Embryonic facial prominence (tissue), 1 donor: Measurements from ENCODE around the gene BDKRB1.
"Not testable (repeated sequence)": the region's sequence is repeated elsewhere in the genome, so short reads cannot be mapped to it uniquely, and the experiment has no call there.

Experiments
- DNase-seq: peaks from one replicate; pipeline ENCODE4 v3.0.0-alpha.2; 2016; ENCODE audit errors: extremely low spot score

Gene BDKRB1

DNA sequence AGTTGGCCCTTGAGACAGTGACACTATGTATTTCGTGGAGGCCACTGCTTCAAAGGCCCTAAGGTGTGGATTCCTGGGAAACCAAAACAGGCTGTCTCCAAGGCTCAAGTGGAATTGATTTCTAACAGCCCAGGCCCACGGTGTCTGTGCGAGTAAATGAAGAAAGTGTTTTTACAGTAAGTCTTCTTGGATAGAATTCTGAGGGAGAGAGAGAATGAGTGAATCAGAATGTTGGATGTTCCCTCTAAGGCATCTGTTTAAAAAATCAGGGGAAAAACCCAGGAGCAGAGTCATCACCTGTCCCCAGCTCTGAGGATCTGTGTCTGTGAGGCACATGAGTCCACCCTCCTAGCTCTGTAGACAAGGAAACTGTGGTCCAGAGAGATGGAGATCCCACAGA, 22.3 kb upstream of the BDKRB1 start:
- DNase-seq: no peak

DNA sequence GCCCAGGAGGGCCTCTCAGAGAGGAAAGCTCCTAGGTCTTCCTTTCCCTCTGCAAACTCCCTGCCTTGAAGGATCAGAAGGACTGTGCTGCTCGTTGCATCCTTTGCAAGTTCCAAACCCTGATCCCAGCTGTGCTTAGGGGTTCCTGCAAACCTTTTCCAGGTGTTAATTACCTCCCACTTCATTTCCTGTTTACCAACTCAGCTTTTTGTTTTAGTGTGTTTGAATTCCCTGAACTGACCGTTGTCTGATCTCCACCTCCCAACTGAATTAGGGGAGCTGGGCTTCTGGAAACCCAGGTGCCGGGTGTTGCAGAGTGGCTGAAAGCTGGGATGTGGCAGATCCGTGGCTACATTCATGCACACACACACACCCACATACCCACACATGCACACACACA, 20.6 kb upstream of the BDKRB1 start:
- no peak for DNase-seq

DNA sequence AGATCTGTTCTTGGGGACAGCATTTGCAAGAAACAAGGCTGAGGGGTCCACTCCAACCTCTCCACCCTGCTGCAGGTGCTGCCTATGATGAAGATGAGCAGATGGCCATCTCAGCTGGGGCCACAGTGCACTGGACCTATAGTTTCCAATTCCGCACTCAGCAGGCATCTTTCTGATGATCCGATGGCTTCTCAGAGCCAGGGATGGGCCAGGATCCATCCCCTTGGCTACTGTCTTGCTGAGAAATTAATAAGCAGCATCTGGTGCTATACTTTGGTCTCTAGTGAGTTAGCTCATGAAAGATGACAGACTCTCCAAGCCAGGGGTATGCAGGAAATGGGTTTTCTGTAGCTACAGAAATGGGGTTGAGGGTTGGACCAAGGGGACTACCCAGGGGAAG, 18.4 kb upstream of the BDKRB1 start:
- no peak for DNase-seq

DNA sequence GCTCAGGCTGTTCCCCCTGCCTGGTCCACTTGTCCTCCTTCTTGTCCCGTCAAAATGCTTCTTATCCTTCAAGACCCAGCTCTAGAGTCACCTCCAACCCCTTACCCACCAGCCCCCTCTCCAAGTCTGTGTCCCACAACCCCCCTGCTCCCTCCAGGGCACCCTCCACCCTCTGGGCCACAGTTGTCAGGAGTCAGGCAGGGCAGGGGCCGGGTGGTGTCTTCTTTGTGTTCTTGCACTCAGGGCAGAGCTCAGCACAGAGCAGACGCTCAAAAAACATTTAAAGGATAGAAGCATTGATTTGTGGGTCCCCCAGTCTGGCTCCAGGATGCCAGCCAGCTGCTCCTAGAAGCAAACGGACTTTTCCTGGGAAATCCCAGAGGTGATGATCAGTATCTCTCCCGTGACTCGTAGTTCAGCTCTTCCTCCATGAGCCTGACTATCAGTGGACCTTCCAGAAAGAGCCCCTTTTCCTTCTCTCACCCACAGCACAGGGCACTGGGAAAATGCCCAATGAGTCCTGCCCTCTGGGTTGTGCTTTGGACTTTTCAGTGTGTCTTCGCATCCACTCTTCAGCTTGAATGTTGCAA, 17.2 kb upstream of the BDKRB1 start:
- DNase-seq: no peak

DNA sequence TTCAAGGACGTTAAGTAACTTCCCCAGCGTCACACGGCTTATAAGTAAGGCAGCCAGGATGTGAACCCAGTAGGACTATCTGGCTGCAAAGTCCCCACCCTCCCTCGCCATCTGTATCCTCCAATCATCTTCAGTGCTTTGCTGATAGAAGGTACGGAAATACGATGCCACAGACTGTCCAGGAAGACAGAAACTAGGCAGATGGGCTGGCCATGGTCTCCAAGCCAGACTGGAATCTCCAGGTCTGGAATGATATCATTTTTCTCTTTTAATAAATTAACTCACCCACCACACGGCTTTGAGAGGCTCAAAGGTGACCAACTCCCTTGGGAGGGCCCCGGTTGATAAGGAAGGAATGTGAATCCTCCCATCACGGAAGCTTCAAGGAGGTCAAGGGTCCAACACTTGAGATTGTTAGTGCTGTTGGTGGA, 16.3 kb upstream of the BDKRB1 start:
- no peak for DNase-seq

DNA sequence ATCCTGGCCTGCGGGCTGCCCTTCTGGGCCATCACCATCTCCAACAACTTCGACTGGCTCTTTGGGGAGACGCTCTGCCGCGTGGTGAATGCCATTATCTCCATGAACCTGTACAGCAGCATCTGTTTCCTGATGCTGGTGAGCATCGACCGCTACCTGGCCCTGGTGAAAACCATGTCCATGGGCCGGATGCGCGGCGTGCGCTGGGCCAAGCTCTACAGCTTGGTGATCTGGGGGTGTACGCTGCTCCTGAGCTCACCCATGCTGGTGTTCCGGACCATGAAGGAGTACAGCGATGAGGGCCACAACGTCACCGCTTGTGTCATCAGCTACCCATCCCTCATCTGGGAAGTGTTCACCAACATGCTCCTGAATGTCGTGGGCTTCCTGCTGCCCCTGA, 15.4 kb upstream of the BDKRB1 start:
- no peak for DNase-seq

DNA sequence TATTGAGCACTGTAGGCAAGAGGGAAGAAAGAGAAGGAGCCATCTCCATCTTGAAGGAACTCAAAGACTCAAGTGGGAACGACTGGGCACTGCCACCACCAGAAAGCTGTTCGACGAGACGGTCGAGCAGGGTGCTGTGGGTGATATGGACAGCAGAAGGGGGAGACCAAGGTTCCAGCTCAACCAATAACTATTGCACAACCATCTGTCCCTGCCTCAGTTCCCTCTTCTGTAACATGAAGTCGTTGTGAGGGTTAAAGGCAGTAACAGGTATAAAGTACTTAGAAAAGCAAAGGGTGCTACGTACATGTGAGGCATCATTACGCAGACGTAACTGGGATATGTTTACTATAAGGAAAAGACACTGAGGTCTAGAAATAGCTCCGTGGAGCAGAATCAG, 13.9 kb upstream of the BDKRB1 start:
- DNase-seq: no peak

DNA sequence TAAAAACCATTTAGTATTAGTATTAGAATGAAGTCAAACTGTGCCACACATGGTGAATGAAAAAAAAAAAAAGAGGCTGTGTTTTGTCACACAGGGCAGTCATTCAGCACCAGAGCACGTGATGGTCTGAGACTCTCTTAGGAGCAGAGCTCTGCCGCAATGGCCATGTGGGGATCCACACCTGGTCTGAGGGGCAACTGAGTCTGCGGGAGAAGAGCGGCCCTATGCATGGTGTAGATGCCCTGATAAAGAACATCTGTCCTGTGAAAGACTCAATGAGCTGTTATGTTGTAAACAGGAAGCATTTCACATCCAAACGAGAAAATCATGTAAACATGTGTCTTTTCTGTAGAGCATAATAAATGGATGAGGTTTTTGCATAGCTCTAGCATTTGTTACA, 12.2 kb upstream of the BDKRB1 start:
- no peak for DNase-seq

DNA sequence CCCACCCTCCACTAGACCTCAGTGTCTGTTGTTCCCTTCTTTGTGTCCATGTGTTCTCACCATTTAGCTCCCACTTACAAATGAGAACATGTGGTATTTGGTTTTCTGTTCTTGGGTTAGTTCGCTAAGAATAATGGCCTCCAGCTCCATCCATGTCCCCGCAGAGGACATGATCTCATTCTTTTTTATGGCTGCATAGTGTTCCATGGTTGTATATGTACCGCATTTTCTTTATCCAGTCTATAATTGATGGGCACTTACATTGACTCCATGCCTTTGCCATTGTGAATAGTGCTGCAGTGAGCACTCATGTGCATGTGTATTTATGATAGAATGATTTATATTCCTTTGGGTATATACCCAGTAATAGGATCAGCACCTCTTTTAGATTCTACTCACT, 10.9 kb upstream of the BDKRB1 start:
- not testable (repeated sequence) for DNase-seq

DNA sequence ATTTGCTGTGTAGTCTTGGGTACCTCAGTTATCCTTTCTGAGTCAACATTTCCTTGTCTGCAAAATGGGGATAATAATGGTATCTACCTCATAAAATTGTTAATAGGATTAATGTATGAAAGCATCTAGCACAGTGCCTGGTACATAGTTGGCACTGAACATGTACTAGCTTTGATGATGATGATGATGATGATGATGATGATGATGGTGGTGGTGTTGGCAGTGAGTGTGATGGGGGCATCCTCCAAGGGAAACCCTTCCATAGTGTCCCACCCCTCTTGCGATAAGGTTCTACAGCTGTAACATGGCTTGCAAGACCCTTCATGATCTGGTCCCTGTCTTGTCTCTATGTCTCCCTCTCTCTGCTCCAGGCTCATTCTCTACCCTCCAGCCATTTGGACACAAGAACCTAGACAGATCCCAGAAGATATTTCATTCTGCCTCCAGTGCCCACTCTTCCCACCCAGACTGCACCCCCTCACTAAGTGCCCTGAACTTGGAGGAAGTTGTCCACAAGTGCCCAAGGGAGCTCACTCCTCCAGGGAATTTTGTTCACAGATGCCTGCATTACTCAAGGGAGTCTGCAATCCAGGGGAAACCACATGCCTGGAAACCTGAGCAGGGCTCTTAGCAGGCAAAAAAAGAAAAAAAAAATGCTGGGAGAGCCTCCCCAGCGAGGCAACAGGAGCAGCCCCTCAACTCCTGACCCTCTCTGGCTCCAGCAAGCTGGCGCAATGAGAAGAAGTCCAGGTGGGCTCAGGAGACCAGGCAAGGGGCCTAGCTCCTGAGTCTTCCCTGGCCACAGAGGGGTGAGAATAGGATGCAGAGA, 10.1 kb upstream of the BDKRB1 start:
- no peak for DNase-seq

DNA sequence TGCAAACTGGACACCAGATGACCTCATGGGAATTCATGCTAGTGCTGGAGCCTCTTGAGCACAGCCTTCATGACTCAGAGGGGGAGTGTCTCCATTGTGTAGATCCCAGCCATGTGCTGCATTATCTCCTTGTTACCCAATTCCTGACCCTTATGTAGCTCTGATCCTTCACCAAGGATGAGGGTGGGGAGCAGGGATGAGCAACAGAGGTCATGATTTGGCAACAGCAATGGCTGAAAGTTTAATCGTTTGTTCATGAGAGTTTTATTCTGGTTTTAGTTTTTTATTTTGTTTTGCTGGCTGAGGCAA, 9.5 kb upstream of the BDKRB1 start:
- DNase-seq: no peak

DNA sequence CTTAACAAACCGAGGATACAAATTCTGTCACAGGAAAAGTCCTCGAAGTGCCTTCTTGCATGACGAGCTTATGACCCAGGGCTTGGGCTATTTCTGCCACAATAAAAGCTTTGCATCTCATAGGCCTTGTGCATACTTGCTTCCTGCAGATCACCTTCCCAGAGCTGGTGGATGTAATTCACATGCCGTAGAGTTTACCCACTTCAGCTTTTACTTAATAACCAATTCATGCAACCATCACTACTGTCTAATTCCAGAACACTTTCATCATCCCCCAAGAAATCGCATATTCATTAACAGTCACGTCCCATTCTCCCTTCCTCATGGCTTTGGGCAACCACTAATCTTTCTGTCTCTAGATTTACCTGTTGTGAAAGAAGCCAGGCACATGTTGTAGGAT, 9.0 kb upstream of the BDKRB1 start:
- no peak for DNase-seq

DNA sequence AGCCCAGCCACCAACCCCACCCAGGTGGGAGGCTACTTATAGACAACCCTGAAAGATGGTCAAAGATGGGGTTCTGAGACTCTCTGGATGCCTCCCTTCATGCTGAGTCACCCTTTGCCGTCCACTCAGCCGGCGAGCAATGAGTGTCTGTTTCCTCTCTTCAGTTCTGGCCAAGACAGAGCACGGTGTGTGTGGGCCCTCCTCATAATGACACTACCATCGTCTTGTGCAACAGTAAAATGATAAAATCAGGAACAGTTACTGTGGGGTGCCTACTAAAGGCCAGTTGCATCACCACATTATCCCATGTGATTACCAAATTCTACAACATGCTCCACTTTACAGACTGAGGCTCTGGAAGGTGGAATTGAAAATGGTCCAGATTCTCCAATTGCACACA, 7.0 kb upstream of the BDKRB1 start:
- DNase-seq: no peak

DNA sequence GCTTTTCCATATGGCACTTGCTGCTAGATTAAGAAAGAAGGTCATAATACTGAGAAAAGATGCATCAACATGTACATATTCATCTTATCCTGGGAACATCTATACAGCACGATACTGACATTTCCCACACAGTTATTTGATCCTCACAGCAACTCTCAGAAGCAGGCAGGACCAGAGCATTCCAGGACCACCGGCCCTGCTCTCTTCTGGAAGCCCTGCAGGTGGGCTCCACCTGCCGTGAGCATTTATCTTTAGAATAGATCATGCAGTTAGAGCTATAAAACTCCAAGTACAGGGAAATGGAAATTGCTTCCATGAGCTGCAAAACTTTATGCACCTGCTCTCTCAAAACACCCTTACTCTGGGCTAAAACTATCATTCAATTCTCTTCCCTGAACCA, 5.5 kb upstream of the BDKRB1 start:
- no peak for DNase-seq

DNA sequence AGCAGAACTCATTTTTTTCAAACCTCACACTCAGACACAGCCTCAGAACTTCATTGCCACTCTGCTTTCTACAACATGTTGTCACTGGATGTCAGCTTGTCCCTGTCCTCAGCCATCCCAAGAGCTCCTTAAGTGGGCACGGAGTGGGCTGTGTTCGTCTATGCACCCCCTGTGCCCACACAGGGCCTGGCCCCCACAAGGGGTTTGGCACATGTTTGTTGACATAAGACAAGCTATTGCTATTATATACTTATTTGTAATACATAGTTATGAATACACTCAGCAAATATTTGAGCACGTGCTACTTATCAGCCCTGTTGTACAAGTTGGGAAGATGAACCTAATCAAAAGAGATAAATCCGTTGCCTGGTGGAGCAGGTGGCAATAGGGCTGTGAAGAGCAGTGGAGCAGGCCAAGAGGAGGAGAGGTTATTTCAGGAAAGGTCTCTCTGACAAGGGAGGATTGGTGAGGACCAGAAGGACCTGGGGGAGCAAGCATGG, 4.3 kb upstream of the BDKRB1 start:
- no peak for DNase-seq

DNA sequence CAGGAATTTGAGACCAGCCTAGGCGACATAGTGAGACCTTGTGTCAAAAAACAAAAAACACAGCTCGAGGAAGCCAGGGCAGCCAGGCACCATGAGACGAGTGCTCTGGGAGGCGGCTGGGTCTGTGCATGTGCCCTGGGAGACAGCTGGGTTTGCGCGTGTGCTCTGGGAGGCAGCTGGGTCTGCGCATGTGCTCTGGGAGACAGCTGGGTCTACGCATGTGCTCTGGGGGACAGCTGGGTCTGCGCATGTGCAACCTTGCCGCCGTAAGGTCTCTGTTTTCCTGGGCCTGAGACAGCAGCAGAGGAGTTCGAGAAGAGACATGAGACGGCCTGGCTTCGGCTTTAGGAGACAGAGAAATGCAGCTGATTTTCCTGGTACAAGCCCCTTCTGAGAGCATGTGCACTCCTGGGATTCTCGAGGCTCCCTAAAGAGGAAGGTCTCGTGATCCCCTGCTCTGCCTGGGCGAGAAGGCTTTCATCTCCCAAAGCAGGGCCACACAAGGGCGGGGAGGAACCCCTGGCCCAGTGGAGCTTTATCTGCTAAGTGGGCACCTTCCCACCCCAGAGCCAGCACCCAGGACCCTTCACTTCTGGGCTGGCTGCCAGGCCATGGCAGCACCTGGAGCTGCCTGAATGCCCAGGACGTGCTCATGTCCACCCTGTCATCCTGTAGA, 3.5 kb upstream of the BDKRB1 start:
- DNase-seq: no peak

DNA sequence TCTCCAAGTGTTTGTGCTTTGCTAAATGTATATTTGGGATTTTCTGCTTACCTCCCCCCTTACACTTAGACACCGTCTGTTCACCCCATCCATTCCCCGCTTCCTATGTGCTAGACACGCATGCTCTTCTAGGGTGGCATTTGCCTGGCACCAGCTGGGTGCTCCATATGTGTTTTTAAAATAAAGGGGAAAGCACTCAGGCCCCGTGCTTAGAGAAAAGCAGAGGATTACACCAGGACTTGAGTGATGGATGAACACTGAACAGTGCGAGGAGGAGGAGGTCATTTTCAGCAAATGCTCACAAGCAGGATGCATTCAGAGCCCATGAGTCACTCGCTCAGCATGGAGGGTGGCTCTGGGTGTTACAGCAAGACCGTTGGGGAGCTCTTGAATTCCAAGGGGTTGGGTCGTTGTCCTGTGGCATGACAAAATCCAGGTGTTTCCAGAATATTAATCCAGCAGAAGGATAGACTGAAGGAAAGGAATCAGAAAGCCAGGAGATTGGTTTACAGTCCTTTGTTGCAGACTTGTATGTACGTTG, 2.9 kb upstream of the BDKRB1 start:
- DNase-seq: no peak

DNA sequence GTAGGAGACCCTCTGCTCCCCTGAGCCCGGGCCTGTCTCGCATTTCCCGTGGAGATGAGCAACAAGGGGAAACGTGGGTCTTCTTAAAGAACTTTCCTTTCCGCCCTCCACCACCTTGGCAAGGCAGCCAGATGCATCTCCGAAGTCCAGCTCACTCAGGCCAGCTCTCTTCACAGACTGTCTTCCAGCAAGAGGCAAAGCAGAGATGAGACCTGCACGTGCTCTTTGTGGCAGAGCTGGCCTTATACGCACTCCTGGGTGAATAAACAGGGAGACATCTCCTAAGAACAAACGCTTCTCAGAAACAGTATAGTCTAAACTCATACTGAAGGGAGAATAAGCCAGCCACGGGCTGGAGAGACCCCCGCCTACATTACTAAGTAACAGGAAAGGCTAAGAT, 1.3 kb upstream of the BDKRB1 start:
- DNase-seq: no peak

DNA sequence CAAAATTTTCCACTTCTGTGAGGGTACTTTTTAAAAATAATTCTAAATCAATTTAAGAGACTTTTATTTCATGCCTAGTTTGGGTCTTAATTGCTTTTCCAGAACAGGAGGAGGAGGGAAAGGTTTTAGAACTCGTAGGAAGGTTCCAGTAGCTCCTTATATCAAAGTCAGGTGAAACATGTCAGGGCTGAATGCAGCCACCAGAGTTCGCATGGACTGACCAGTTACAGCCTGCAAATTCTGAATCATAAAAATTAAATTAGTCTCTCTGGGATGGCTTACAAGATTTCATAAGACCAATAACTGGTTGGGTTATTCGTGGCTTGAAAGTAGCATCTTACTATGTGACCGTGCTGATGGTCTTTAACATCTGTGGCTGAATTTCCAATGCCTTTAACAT, 397 bp downstream of the BDKRB1 start:
- no peak for DNase-seq

DNA sequence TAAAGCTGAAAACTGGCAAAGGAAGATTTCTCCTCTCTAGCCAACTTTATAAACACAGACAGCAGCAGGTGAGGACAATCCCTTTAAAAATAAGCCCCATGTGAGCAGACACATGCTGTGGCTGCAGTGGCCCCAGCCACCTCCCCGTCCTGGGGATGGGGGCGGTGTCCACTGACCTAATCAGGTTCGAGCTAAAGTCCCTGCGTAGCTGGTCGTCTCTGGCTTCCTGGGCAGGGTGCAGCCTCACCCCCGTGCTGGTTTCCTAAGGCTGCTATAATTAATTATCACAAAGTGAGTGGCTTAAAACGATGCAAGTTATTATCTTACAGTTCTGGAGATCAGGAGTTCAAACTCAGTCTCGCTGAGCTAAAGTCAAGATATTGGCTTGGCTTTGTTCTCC, 1.0 kb downstream of the BDKRB1 start:
- no peak for DNase-seq

DNA sequence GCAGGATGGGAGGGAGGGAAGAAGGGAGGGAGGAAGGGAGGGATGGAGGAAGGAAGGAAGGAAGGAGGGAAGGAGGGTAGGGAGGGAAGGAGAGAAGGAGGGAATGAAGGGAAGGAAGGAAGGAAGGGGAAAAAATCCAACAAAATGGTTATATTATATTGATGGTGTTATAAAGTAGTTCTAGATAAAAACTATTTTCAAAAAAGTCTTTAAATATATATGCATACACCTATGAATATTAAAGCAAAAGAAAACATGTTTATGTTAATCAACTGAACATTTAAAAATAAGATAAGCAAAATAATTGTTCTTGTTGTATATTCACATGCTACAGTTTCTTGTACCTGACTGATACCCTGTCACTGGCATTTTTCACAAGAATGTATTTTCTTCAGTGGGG, 1.9 kb downstream of the BDKRB1 start:
- no peak for DNase-seq

DNA sequence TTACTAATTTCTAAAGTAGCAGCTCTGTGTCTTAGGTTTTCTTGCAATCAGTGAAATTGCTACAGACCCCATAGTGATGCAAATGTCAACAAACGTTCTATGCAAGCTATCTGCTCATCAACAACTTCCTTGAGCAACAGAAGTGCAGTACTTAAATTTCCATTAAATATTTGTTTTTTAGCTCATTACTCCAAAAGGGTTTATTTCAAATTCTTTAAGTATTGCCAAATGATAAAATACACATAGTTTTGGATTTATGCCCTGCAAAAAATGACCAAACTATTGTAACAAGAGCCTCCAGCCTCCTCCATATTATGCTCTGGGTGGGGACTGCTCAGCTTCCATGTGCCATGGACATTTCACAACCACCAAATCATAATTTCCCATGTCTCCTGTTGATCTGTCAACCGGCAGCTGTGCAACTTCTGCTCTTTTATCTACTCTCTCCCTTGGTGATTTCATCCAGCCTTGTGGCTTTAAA, 4.4 kb downstream of the BDKRB1 start:
- no peak for DNase-seq

DNA sequence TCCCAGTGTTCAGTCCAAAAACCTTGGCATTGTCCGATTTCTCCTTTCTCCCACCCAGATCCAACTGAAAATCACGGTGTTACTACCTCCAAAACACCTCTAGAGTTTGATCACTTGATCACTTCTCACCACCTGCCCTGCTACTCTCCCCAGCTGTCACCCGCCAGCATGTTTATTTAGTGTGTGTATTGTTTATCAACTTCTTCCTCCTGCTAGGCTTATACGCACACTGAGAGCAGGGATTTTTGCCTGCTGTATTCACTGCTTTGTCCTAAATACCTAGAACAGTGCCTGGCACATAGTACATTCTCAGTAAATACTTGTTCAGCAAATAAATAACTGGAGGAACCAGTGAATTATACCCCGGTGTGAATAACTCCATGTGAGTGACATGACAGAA, 5.0 kb downstream of the BDKRB1 start:
- no peak for DNase-seq
